NCI-H345 (cell line): ENCODE measurements around the gene FEM1C.

Experiments
- DNase-seq: peaks from one replicate; lab custom pipeline; 2025; lab: John Stamatoyannopoulos, UW

FEM1C gene

GRCh38 chr5:115544436-115545350 is at the start of gene FEM1C:
FEM1C (minus strand) TSS chr5:115544775; CDS start chr5:115543493, 1,282 bp downstream.
- DNase-seq: peak; percentile 90

GRCh38 chr5:115589043-115589442 is 44.5 kb upstream of the FEM1C start:
- DNase-seq: no peak

DNA sequence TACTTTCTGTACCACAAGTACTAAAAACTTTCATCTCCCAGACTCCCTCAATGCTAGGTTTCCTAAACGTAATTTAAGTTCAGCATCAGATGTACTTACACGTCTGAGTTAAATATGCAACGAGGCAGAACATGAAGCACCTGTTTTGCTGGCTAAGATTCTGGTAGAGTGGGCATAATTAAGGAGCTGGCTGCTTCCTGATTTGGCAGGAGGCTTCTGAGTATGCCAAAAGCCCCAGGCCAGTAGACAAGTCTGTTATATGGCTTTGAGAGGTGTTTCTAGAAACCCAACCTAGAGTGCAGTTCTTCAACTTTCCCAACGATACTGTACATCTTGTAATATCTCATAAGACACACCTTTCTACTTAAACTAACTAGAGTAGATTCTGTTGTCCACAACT is 44.1 kb upstream of the FEM1C start:
- DNase-seq: no peak

DNA sequence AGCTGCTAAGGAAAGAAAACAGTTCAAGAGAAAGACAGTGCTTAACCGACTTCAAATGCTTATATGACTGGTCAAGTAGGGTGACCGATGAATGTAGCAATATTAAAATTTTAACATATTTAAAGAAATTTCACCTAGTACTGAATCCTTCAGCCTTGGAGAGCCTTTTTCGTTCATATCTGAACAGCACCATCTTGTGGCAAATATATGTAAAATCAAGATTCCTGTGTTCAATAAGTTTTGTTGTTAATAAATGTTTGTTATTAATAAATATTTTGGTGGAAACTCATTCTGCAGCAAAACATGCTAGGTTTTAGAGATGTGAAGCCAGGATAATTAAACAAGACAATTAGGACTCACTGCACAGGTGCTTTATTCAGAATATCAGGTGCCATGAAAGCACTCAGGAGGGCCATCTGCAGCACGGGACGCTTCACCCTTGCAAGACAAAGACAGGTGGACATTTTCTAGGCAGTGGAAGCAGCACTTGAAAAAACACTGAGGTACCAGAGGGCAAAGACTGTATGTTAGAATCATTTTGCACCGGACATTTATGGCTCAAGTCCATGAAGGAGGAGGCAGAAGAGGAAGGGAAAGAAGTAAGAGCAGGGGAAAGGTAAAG is 42.1 kb upstream of the FEM1C start:
- peak; percentile 15 for DNase-seq

DNA sequence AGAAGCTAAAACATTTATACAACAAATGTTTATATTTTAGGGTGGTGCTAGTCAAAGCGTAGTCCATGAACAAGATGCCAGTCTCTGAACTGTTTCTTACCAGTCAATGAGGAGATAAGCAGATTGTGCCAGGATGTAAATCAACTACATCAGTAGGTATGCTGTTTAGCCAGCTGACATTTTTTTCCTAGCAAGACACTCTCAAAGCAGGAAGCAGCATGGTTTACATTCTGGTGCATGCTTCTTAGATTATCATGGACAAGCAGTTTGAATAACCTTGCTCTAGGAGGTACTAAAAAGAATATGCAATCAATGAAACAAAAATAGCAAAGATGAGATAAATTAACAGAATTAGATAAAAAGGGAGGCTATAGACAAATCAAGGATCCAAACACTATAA is 40.7 kb upstream of the FEM1C start:
- no peak for DNase-seq

DNA sequence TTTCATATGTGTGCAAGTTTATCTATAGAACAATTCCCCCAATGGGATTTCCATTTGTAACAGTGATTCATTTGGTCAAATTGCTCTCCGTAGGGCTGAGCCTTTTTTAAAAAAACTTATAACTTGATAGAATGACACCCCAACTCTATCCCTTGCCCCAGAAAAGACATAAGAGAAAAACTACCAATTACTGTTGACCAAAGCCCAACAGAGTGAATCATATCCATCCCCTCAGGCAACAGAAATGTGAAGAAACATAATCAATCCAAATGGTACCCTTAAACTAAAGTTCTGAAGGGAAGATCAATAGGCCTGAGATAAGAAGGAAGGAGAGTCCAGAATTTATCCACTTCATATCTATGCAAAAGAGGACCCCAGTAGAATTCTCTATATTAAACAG is 39.9 kb upstream of the FEM1C start:
- no peak for DNase-seq

DNA sequence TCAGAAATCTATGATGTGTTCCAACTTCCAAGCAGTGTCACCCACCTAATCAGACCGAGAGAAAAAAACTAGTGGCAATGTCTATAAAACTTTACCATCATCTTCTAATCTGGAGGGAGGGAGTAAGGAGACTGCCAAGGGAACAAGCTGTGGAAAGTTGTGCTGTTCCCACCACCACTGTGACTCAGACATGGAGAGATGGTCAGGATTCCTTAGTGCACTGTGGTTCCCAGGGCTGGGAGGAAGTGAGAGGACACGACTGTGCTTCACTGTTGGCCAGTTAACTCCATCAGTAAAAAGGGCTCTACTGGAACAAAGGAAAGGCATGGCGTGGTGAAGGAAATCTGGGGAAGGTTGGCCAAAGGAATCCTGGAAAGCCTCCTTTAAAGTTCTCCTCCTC is 38.9 kb upstream of the FEM1C start:
- DNase-seq: no peak

DNA sequence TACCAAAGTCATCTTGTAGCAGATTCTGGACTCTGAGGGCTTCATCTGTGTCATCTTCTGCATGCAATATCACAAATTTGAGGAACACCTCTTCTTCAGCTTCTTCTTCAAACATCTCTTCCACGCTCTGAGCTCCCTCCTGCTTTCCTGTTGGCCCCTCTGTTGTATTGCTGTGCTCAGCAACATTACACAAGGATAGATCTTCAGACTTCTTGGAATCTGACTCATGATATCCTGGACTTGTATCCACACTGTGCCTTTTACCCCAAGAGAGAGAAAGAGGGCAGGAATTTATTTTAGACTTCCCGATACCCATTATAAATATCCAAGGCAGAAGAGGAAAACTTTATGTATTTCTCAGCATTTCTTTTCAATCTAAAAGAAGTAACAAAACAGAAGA is 36.4 kb upstream of the FEM1C start:
- no peak for DNase-seq

DNA sequence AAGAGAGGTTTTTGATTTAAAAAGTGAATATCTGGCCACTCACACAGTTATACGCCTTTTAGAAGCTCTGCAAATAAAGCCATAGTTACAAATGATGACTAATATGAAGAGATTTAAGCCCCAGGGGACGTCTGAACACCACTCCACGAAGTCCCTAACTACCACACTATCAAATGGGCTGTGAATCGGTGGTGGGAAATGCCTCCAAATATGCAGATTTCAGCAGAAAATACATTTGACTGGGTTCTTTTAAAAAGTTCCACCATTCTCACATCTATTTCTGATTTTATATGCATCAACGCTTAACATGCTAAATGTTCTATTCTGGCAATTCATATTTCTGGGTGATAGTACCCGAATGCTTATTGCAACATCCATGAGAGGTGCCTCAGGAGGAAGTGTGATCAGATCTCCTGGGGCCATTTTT is 35.2 kb upstream of the FEM1C start:
- no peak for DNase-seq

GRCh38 chr5:115579216-115579615 is 34.6 kb upstream of the FEM1C start:
- DNase-seq: peak; percentile 29

DNA sequence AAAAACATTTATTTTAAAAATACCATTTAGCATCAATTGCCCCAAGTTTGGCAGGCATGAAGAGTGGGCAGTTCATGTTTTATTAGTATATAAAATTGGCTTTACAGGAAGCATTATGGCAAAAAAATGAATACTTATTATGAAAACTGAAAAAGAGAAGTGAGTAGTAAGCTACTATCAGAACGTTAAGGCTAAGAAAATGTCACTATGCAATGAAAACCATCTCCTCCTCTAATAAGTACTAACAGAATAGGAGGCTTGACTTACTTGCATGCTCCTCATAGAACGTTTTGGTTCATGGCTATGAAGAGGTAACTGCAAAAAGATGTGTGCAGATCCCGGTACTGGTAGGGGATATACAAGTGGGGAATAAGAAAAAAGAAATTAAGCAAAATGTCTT is 34.1 kb upstream of the FEM1C start:
- DNase-seq: no peak

DNA sequence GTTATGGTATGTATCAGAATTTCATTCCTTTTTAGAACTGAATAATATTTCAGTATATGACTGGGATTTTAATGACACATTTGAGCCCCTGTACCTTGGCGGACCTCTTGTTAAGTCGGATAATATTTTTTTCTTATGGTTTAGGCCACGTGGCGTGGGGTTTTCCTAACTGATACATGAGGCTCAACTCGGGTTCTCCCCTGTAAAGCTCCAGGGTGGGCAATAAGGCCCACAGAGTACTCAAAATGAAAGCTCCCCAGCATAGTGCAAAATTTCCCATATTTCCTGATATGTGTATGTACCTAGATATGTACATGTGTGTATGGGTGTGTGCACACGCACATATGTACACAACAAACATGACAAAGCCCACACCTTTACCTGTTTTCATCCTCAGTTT is 33.2 kb upstream of the FEM1C start:
- no peak for DNase-seq

- no peak for DNase-seq
Measured at GRCh38 chr5:115577329-115577728, 32.8 kb upstream of the FEM1C start.

- no peak for DNase-seq
Measured at GRCh38 chr5:115575167-115576070, 30.8 kb upstream of the FEM1C start.

GRCh38 chr5:115573133-115573532 is 28.6 kb upstream of the FEM1C start:
- DNase-seq: no peak

DNA sequence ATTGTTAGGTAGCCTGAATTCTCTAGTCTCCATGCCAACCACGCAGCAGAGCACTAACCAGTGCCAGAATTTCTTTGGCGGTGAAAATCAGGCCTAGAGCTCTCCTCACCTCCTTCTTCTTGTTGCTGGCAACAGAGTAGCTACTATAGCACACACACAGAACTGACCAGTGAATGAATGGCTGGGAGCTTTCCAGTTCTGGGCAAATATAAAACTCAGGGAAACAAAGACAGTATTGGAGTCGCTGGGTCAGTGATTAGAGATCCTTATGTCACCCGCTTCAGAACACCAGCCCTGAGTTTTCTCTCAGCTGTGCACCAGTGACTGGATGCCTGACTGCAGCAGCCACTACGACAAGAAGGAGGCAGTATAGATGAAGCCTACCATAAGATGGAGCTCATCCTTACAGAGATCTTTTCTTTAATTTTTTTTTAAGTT is 26.9 kb upstream of the FEM1C start:
- DNase-seq: no peak

DNA sequence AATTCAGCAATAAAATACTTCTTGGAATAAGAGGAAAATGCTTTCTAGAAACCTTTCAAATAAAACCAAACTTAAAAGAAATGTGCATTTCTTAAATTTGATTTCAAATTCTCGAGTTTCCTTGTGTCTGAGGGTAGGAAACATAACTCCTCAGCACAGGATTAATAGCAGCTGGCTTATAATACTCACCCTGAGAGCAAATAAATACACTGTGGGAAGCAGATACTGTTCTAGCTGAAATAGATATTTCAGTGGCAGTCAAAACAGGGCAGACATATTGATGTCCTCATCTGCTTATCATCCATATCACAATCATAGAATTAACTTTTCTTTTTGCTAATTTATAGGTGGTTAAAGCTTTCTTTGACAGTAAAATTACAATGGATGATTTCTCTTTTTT is 24.1 kb upstream of the FEM1C start:
- no peak for DNase-seq

GRCh38 chr5:115565233-115565632 is 20.7 kb upstream of the FEM1C start:
- no peak for DNase-seq

DNA sequence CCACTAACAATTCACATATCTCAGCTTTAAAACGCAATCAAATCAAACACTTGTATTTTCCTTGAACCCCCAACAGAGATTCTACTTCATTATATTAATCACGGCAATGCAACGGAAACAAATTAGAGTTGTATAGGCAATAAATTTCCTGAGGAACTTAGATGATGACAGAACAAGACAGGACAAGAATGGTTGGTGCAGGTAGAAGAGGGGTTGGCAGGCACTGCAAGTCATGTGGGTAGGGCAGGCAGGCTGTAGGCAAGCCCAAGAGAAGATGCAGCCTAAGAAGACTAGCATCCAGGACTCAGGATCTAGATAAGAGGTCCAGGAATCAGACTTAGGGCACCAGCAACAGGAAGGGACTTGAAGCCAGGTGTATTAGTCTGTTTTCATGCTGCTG is 16.6 kb upstream of the FEM1C start:
- DNase-seq: no peak

- no peak for DNase-seq
Measured at GRCh38 chr5:115559524-115559923, 14.9 kb upstream of the FEM1C start.

DNA sequence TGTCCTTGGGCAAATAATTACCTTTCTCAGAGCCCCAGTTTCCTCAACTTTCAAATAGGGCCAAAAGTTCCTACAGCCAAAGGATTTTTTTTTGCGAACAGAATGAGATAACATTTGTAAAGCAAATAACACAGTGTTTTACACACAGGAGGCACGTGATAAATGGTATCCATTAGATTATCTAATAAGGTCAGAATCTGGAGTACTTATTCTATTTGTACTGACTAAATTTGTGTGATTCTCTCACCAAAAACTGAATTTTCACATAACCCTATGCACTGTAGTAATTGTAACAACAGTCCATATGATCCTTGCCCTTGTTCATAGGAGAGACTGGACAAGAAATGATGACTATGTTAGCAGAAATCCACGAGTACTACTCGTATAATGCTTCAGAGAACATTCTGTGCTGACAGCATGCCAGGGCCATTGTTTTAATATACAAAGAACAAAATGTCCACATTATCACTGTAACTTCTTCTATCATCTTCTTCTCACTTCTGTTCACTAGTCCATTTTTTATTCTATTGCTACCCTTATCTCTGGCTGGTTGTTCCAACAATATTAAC is 13.9 kb upstream of the FEM1C start:
- no peak for DNase-seq
